Stimulated activated CD8-positive, alpha-beta memory T cell treated with anti-CD3 and anti-CD28 coated beads, Interleukin-15, amount 100 ng/mL, for 24 hours (primary cell): ENCODE measurements around the gene VPS39.

Experiments
- DNase-seq: peaks from one replicate; pipeline ENCODE4 v3.0.0-alpha.2; 2020; ENCODE audit warnings: low read depth

VPS39 gene

DNA sequence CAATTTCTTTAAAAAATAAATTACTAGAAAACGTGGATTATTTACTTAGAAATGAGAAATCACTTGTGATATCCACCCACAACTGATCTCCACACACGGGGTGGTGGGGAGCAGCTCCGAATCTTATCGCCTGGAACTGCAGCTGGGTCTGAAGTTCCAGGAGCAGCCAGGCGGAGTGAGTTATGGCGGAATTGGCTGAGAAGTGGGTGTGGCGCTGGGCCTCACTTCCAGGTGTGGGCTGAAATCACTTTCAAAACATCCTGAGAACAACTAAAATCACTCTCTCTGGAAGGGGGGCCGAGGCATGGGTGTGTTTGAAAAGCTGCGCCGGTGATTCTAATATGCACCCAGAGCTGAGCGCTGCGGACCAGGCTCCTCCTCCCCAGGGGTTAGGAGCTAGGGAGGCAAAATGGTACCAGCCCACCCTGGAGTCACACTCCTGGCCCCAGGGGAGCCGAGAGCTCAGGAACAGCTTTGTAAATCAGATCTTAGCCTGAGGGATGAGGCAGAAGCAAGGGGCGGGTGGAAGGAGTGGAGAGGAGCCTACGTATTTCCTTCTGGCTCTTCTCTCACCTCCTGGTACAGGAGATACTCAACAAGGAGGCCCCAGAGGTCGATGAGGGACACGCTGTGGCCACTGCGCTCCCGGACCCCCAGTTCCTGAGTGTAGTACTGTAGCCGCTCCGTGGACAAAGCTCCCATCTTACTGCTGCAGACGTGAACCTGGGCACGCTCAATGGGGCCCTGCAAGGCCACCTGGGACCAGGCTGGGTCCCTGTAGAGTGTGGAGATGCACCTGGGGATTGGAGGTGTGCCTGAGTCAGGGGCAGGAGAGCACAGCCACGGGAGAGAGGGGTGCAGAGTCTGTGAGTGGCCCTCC, 61.3 kb downstream of the VPS39 start:
- no peak for DNase-seq

DNA sequence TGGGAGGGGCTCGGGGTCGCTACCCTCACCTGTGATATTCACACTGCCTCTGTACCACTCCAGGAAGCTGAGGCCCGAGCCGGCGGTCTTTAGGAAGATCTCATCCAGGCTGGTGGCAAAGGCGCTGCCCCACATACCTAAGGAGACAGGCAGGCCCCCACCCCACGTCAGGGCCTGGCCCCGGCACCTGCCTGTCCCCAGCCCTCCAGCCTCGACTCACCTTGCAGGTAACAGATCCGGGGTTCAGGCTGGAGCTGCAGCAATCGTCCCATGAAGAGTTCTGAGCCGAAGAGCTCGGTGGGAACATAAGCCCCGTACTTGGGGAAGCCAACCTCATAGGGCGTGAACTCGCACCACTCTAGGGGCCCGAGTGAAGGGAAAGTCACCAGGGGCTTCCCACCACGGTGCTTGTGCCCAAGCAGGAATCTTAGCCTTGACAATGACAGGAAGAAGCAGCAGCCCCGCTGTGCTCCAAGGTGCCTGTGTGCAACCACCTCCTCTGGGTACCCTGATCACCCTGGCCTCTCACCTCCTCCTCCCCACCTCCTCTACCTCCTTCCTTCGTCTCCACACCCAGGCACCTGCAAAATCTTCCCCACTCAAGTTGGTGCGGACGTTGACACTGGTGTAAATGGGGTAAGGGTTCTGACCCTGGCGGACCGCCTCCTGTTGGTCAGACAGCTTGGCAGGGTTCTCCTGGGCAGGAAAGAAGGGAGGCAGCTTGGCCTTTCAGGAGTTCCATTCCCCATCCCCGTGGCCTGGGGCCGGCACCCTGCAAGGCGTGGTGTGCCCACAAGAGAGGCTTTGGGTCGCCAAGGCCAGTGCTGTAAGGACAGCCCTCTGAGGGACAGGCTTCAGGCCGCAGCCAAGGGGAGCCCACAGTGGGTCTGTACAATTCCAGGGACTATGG, 62.3 kb downstream of the VPS39 start:
- DNase-seq, result no peak

DNA sequence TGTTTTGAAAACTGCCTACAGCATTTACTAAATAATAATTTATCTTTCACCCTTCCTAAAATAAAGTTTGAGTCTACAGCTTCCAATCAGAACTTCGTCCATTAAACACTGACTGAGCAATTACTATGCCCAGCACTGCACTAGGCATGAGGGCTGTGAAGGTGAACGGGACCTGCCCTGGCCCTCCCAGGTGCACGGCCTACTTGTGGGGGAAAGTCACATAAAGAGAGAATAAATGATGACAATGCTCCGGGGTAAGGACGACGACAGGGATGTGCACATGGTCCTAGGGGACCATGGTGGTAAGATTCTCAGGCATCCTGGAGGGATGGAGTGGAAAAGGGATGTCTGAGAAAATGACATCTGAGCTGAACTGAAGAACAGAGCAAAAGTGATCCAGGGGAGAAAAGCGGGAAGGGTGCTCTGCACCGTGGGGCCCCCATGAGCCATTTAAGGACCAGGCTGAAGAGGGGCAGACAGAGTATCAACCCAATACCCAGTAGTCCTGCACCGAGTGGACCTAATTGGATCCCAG, 63.2 kb downstream of the VPS39 start:
- DNase-seq, result no peak

DNA sequence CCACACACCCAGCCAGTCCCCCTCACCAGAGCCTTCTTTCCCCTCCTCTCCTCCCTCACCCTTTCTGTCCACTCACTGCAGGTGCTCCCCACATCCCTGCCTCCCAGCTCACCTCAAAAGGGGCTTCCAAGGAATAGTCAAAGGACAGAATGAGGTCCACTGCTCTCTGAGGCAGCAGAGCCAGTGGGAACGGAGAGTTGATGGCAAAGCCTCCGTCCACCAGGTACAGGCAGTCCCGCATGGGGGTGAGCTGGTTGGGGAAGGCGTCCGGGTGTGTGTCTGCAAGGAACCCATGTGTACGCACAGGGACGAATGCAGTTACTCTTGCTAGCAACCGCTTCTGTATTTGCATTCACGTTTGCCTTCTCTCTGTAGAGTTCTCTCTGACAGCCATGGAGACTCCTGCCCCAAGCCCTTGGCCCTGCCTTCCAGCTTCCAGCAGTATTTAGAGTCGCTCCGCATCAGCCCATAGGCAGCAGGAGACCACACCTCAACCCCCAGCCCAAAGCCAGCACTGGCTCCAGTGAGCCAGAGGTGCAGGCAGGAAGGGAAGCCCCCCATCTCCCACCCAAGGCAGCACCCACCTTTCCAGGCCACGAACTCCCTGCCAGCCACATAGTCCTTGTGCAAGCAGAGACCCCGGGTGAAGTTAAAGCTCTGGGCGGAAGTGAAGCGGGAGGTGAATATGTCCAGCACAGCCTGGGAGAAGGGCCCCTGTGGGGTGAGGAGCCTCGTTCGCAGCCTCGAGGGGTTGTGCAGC, 64.1 kb downstream of the VPS39 start:
- no peak for DNase-seq

DNA sequence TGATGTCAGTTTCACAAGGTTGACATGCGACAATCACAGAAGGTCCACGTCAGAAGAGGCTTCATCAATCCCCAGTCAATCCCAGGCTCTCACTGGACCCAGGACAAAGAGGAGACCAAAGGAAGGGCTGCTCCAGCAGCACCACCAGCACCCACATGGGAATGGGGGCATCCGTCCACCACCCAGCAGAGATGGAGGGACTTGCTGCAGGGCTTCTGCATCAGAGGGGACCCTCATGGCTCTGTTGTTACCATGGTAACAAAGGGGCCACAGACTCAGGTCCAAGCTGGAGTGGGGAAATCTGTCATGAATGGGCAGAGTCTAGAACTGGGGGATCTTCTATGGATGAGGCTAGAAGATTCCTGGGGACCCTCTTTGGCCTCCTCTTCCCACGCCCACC, 64.7 kb downstream of the VPS39 start:
- no peak for DNase-seq

DNA sequence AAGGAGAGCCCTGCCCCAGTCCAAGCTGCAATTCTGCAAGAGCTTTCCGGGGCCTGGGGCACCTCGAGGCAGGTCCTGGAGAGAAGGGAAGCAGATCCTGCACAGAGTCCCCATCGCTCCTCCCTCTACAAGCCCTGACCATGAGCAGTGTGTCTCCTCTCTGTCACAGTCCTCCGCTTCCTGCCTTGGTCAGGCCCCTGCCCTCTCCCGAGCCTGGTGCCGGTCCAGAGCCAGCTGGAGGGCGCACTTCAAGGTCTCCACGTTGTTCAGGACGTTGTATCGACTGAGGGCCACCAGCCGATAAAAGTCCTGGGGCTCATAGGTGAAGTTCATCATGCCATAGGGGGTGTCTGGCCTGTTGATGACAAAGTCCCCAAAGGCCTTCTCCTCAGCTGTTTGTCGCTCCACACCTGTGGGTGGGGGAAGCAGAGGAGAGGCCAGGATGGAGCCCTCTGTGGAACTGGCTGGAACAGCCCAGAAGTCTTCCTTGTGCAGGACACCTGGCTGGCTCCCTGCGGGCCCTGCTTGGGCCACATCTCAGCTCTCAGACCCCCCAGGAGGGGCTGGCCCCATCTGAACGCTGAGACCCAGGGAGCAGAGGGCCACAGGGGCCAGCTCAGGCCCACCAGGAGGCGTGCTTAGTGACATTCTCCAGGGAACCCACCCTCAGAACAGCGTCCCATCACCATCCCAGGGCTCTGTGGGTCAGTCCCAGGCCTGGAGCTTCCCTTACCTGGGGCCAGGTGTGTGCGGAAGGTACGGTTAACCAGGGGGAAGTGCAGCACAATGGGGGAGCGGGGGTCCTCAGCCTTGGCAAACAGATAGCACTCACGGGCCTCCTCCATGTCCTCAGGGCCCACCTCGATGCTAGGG, 66.1 kb downstream of the VPS39 start:
- DNase-seq, result no peak

DNA sequence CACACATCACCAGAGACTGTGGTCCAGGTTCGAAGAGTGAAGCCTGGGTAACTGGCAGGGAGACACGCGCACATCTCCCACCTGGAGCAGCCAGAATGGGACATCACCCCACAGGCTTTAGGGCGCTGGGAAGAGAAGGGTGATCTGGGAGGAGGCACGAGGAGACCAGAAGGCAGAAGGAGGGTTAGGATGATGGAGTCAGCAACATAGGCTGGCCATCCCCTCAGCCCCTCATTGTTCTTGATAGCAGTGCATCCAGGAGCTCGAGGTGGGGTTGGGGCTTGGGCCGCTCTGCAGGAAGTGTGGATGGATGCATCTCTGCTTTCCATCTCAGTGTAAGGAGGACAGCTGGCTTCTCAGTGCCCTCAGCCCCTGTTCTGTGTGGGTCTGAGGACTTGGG, 66.9 kb downstream of the VPS39 start:
- DNase-seq, result no peak

DNA sequence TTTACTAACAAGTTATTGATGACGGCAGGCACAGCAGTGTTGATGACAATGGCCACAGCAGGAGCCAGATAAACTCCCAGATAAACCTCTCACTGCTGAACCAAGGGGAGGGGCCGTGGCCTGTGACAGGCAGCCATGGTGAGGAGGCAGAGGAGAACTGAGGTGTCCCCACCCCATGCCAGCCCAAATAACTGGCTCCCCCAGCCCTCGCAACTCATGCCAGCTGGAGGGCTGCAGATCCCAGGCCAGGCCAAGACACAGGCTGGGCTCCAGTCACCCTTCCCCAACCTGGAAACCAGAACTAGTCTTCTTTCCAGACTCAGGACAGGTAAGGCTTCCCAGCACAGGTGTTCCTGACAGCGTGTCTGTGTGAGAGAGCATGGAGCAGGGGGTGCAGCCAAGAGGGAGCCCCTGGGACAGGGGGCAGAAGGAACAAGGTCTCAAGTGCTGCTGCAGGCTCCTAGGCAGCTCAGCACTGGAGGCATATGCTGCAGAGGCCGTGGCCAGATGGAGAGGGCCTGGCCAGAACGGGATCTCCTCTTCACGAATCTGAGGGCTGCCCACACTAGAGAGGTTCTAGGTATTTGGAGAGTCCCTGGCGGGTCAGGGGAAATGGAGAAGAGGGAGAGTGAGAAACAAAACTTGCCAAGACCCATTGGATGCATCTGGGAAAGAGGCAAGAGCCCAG, 67.6 kb downstream of the VPS39 start:
- no peak for DNase-seq

DNA sequence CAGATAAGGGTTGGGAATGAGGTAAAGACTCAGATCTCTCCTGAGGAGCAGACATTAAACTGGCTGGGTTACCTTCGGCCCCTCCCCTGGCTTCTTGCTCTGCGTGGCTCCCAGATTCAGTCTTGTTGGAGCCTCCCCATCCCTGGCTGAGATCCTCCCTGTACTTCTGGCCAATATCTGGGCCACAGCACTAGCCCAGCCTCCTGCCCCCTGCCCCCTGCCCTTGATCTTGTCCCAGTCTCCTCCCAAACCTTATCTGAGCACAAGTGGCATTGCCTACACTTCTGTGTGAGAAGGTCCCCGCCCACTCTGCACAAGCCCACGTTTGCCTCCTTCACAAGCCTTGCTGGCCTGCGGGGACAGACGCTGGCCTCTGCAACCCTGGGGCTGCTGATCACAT, 68.5 kb downstream of the VPS39 start:
- DNase-seq, result no peak

DNA sequence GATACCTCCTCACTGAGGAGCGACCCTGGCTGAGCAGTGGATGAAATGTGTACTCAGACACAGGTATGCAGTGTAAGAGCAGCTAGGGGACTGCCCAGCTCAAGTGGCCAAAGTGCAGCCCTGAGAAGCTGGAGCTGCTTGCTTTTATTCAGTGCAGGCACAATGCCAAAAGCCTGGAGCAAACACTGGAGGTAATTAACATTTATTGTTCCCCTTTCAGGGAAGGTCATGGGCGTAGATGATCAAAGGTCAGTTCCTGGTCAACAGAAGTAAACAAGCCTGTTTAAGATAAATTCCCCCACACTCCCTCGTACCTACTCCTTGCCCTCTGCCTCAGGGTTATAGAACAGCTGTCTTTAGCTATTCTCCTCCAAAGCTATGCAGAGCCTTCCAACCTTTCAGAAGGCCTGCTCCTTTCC, 69.1 kb downstream of the VPS39 start:
- no peak for DNase-seq

DNA sequence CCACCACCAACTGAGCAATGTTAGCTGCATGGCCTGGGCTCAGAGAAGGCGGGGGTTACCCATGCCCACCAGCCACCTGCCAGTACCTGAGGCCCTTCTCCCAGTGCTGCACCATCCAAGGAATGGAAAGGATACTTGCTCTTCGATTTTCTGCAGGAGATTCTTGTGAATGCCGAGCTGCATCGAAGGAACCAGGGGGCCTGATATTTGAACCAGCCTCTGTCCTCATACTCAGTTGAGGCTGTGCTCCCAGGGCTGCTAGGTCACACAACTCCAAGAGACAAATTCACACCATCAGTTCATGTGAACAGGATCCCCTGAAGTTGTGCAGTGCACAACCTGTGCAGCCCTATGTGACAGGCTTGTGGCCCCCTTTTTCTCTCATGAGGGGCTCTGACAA, 69.7 kb downstream of the VPS39 start:
- DNase-seq, result no peak

DNA sequence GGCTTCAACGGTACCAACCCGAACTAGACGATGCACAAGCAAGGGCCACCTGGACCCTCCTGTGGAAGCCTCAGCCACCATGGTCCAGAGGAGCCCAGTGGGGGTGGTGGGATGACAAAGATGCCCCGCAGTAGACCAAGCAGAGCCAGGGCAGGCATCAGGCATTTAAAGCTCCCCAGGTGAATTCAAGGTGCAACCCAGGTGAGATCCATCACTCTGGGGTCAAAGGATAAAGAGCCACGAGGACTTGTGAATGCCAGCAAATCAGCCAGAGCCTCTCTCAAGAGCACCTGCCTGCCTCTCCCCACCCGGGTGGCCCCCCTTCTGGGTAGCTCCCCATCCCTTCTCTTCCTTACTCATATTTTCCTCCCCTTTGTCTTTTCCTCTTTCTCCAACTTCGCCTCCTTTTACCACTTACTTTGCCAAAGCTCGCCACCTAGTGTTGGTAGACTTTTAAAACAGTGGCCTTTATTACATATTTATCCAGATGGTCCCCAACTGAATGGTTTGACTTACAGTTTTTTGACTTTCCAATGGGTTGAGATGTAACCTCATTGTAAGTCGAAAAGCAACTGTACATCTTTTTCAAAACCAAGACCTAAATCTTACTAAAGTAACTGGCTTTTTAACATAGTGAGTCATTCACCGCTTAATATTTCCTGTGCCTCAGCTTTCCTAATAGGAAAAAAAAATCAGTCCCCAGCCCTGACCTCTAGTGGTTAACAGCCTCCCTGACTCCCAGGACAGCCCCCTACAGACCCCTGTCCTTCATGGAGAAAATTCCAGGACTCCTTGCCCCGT, 70.4 kb downstream of the VPS39 start:
- no peak for DNase-seq

DNA sequence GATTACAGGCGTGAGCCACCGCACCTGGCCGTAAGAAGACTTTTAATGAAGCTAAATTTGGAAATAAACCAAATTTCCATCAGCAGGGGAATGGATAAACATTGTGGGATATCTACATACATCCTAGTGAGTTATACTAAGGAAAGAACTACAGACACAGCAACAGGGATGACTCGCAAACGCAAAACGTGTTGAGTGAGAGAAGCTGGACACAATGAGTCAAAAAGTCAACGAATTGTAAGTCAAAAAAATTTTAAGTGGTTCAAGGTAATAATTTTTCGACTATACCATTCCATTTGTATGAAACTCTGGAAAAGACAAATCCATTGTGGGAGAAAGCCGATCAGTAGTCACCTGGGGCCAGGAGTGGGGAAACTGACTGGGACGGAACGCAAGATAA, 71.6 kb downstream of the VPS39 start:
- no peak for DNase-seq

DNA sequence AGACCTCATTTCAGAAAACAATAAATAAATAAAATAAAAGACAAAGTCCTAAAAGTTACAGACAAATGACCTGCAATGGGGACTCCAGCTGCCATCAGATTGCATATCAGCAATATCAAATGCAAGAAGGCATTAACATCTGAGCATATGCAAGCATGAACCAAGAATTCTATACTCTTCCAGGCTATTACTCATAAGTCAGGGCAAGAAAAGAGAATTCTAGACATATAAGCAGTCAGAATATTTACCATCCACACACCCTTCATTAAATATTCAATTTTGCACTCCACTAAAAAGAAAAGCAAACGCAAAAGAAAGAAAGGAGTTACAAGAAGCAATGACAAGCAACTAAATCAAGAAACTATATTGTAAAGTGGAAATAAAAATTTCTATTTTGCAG, 72.8 kb downstream of the VPS39 start:
- DNase-seq, result no peak

DNA sequence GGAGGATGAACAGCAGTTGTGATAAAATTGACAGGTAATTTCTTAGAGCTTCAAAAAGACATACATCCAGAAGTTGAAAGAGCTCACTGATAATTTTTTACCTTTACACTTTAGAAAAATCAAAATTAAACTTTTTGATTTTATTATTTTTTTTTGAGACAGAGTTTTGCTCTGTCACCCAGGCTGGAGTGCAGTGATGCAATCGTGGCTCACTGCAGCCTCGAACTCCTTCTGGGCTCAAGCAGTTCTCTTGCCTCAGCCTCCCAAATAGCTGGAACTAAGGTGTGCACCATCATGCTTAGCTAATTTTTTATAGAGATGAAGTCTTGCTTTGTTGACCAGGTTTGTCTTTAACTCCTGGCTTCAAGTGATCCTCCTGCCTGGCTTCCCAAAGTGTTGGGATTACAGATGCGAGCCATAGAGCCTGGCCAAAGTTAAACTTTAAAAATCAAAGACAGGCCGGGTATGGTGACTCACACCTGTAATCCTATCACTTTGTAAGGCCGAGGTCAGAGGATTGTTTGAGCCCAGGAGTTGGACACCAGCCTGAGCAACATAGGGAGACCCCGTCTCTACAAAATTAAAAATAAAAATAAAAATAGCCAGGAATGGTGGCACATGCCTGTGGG, 73.4 kb downstream of the VPS39 start:
- no peak for DNase-seq

DNA sequence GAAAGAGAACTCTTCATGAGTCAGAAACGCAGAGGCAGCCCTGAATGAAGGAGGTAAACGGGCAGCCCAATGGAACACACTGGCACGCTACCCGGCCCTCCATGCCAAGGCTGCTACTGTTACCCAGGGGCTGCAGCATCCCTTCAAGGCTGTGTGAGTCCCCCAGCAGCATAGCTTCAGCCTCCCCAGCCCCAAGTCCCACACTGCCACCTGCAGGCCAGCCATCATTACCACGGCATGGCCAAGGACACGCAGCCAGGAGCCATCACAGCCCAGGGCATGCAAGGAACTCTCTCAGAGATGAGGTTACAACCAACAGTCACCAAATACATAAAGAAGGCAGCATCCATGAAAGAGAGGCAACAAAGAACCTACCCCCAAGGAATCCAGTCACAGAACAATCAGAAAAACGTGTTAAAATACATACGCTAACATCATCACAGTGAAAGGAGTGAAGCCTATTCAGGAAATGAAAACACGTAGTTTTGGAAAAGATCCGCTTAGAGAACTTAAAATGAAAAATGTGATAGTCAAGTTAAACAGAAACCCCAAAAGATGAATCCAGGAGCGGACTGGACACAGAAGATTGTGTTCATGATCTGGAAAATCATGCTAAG, 74.1 kb downstream of the VPS39 start:
- peak; percentile 13 for DNase-seq

DNA sequence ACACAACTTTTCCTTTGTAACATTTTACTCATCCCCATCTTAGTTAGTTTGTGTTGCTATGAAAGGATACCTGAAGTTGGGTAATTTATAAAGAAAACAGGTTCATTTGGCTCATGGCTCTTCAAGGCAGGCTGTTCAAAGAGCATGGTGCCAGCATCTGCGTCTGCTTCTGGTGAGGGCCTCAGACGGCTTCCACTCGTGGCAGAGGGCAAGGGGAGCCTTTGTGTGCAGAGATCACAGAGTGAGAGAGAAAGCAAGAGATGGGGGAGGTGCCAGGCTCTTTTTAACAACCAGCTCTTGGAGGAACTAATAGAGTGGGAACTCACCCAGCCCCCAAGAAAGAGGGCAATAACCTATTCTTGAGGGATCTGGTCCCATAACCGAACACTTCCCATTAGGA, 74.7 kb downstream of the VPS39 start:
- DNase-seq, result no peak
